CD4-positive, CD25-positive, alpha-beta regulatory T cell (primary cell): ENCODE data around the gene ZNF488. TPM values are rescaled to one million over a fixed set of nuclear protein-coding genes. Genes with fewer than 3 reads are reported as not detected.
"Not testable (repeated sequence)": the region's sequence is repeated elsewhere in the genome, so short reads cannot be mapped to it uniquely, and the experiment has no call there.

ENCODE experiments used
- ATAC-seq, 2 donors: fragments of 150-1000 bp; cut with Tn5 transposase; one replicate each; pipeline ENCODE4 v1.10.0; 2021; ENCODE audit warnings: low read depth in 2 of 2, moderate number of reproducible peaks in 2 of 2, moderate library complexity in 1 of 2
- DNase-seq, 3 donors: peaks; one replicate each; pipeline versions ENCODE4 v3.0.0 to v3.0.0-alpha.2; 2012 to 2022; ENCODE audit warnings: mixed read lengths in 1 of 3
- H3K27ac ChIP-seq: one replicate; pipeline ENCODE4 v1.7.0; 2013; ENCODE audit warnings: mild to moderate bottlenecking, low read length; ENCODE audit not compliant: insufficient read depth, poor library complexity, severe bottlenecking
- H3K27me3 ChIP-seq: one replicate; pipeline ENCODE4 v1.7.0; 2013; ENCODE audit warnings: low read length; ENCODE audit not compliant: control insufficient read depth, insufficient read depth
- H3K36me3 ChIP-seq: one replicate; pipeline ENCODE4 v1.7.0; 2013; ENCODE audit warnings: mild to moderate bottlenecking, low read length, moderate library complexity; ENCODE audit not compliant: control insufficient read depth, insufficient read depth
- H3K4me1 ChIP-seq: 2 replicates; pipeline ENCODE4 v1.7.0; 2013; ENCODE audit warnings: mild to moderate bottlenecking, low read length; ENCODE audit not compliant: insufficient read depth, control insufficient read depth, poor library complexity, severe bottlenecking
- H3K4me3 ChIP-seq: one replicate; pipeline ENCODE4 v1.7.0; 2013; ENCODE audit warnings: low read depth, mild to moderate bottlenecking, low read length, moderate library complexity
- H3K9me3 ChIP-seq, 2 experiments: 1 replicate in 1 of 2; 2 replicates in 1 of 2; pipeline ENCODE4 v1.7.0; 2013; ENCODE audit warnings: low read length in 2 of 2, mild to moderate bottlenecking in 1 of 2, moderate library complexity in 1 of 2; ENCODE audit not compliant: control insufficient read depth in 2 of 2
- H3K27ac Mint-ChIP-seq, 3 donors: one replicate each; pipeline ENCODE4 v1.8.0; 2020 to 2022; ENCODE audit warnings: mild to moderate bottlenecking in 3 of 3, mixed read lengths in 3 of 3, moderate library complexity in 2 of 3
- H3K27me3 Mint-ChIP-seq: one replicate; pipeline ENCODE4 v1.8.0; 2022; ENCODE audit warnings: mild to moderate bottlenecking, mixed read lengths
- H3K36me3 Mint-ChIP-seq: one replicate; pipeline ENCODE4 v1.8.0; 2020; ENCODE audit warnings: mixed read lengths
- H3K4me1 Mint-ChIP-seq, 4 donors: one replicate each; pipeline ENCODE4 v1.8.0; 2020 to 2022; ENCODE audit warnings: mixed read lengths in 4 of 4, mild to moderate bottlenecking in 1 of 4
- H3K4me3 Mint-ChIP-seq, 4 donors: one replicate each; pipeline ENCODE4 v1.8.0; 2020 to 2022; ENCODE audit warnings: mild to moderate bottlenecking in 4 of 4, mixed read lengths in 4 of 4, moderate library complexity in 3 of 4
- H3K9me3 Mint-ChIP-seq, 7 donors: one replicate each; pipeline ENCODE4 v1.8.0; 2020 to 2022; ENCODE audit warnings: mixed read lengths in 7 of 7, mild to moderate bottlenecking in 3 of 7, moderate library complexity in 2 of 7
- polyA plus RNA-seq, 4 donors: library from polyadenylated mRNA; unstranded; fragments of 300-500 nt; fragmentation: Illumina TruSeq; gene quantifications; one replicate each; pipeline ENCODE4 v1.2.3, GENCODE V29; 2021
- total RNA-seq: library from RNA; stranded (reverse); gene quantifications from one replicate; pipeline ENCODE4 v1.2.3, GENCODE V29; 2022

ZNF488 gene
- total and polyA plus RNA-seq, 5 donors from 2014 or later: not detected

- DNase-seq: no peak
Measured at GRCh38 chr10:47418966-47419365, 34.9 kb upstream of the ZNF488 start.

GRCh38 chr10:47418321-47418720, 34.2 kb upstream of the ZNF488 start:
- Mint-ChIP-seq H3K27me3 (no peaks in the 10 kb centered on the region), H3K27ac (no peak overlapping the region), H3K9me3 (no peaks in the 10 kb centered on the region), H3K4me1 (no peaks in the 10 kb centered on the region), H3K36me3 (no peaks in the 10 kb centered on the region), H3K4me3 (no peak overlapping the region)
- H3K9me3 ChIP-seq: no peaks in the 10 kb centered on the region
- no peaks in the 10 kb centered on the region for H3K27me3 ChIP-seq
- no peak overlapping the region for H3K4me3 ChIP-seq
- DNase-seq (no peak), ATAC-seq (no peak)
- no peak overlapping the region for H3K27ac ChIP-seq
- H3K4me1 ChIP-seq: no peaks in the 10 kb centered on the region
- no peaks in the 10 kb centered on the region for H3K36me3 ChIP-seq

More at GRCh38 chr10:47418966-47419365, 34.9 kb upstream of the ZNF488 start:
- Mint-ChIP-seq H3K27me3 (no peaks in the 10 kb centered on the region), H3K9me3 (no peaks in the 10 kb centered on the region), H3K4me1 (no peaks in the 10 kb centered on the region), H3K4me3 (peak overlapping the region in 1 of 4 donors; percentile 58), H3K27ac (no peak overlapping the region), H3K36me3 (no peaks in the 10 kb centered on the region)
- H3K4me1 ChIP-seq: no peaks in the 10 kb centered on the region
- no peak overlapping the region for H3K4me3 ChIP-seq
- no peak overlapping the region for H3K27ac ChIP-seq
- no peaks in the 10 kb centered on the region for H3K9me3 ChIP-seq
- H3K36me3 ChIP-seq: no peaks in the 10 kb centered on the region
- no peak for ATAC-seq
- no peaks in the 10 kb centered on the region for H3K27me3 ChIP-seq

- not testable (repeated sequence) for H3K4me3 Mint-ChIP-seq, H3K4me3 ChIP-seq, H3K27ac Mint-ChIP-seq, H3K27ac ChIP-seq, H3K4me1 Mint-ChIP-seq, H3K36me3 ChIP-seq, H3K9me3 ChIP-seq, DNase-seq, H3K36me3 Mint-ChIP-seq, H3K9me3 Mint-ChIP-seq, H3K27me3 Mint-ChIP-seq, H3K27me3 ChIP-seq, H3K4me1 ChIP-seq, ATAC-seq
Measured at GRCh38 chr10:47416305-47417218, 32.5 kb upstream of the ZNF488 start.

- Histone ChIP-seq H3K4me3 (no peak overlapping the region), H3K36me3 (no peaks in the 10 kb centered on the region), H3K9me3 (no peaks in the 10 kb centered on the region), H3K27me3 (no peaks in the 10 kb centered on the region), H3K27ac (no peak overlapping the region), H3K4me1 (no peaks in the 10 kb centered on the region)
- Mint-ChIP-seq H3K4me3 (no peak overlapping the region), H3K27me3 (no peaks in the 10 kb centered on the region), H3K9me3 (no peaks in the 10 kb centered on the region), H3K27ac (no peak overlapping the region), H3K4me1 (no peaks in the 10 kb centered on the region), H3K36me3 (no peaks in the 10 kb centered on the region)
- ATAC-seq (no peak), DNase-seq (no peak)
Measured at GRCh38 chr10:47415520-47416304, 31.6 kb upstream of the ZNF488 start.

GRCh38 chr10:47414752-47415519, 30.8 kb upstream of the ZNF488 start:
- H3K27me3 ChIP-seq: no peaks in the 10 kb centered on the region
- Mint-ChIP-seq H3K4me1 (no peaks in the 10 kb centered on the region), H3K9me3 (no peaks in the 10 kb centered on the region), H3K27ac (no peak overlapping the region), H3K4me3 (no peak overlapping the region), H3K27me3 (no peaks in the 10 kb centered on the region), H3K36me3 (no peaks in the 10 kb centered on the region)
- H3K36me3 ChIP-seq: no peaks in the 10 kb centered on the region
- H3K27ac ChIP-seq: no peak overlapping the region
- DNase-seq: no peak
- H3K9me3 ChIP-seq: no peaks in the 10 kb centered on the region
- ATAC-seq: no peak
- no peak overlapping the region for H3K4me3 ChIP-seq
- no peaks in the 10 kb centered on the region for H3K4me1 ChIP-seq

- DNase-seq (no peak), ATAC-seq (no peak)
- no peaks in the 10 kb centered on the region for H3K27me3 Mint-ChIP-seq
- Histone ChIP-seq H3K27me3 (no peaks in the 10 kb centered on the region), H3K4me1 (no peaks in the 10 kb centered on the region), H3K27ac (no peak overlapping the region), H3K36me3 (no peaks in the 10 kb centered on the region), H3K9me3 (no peaks in the 10 kb centered on the region), H3K4me3 (no peak overlapping the region)
- no peaks in the 10 kb centered on the region for H3K4me1 Mint-ChIP-seq
- no peak overlapping the region for H3K4me3 Mint-ChIP-seq
- H3K9me3 Mint-ChIP-seq: no peaks in the 10 kb centered on the region
- no peak overlapping the region for H3K27ac Mint-ChIP-seq
- no peaks in the 10 kb centered on the region for H3K36me3 Mint-ChIP-seq
Measured at GRCh38 chr10:47414227-47414592, 30.1 kb upstream of the ZNF488 start.

- H3K4me1 ChIP-seq: no peaks in the 10 kb centered on the region
- Mint-ChIP-seq H3K4me3 (no peak overlapping the region), H3K36me3 (no peaks in the 10 kb centered on the region), H3K4me1 (no peaks in the 10 kb centered on the region), H3K9me3 (no peaks in the 10 kb centered on the region), H3K27me3 (no peaks in the 10 kb centered on the region), H3K27ac (no peak overlapping the region)
- no peak overlapping the region for H3K27ac ChIP-seq
- ATAC-seq (no peak), DNase-seq (no peak)
- no peaks in the 10 kb centered on the region for H3K36me3 ChIP-seq
- no peak overlapping the region for H3K4me3 ChIP-seq
- H3K27me3 ChIP-seq: no peaks in the 10 kb centered on the region
- no peaks in the 10 kb centered on the region for H3K9me3 ChIP-seq
Measured at GRCh38 chr10:47413531-47414226, 29.6 kb upstream of the ZNF488 start.
